IMR-90 (cell line): ENCODE data around the gene CCDC85B. TPM values are rescaled to one million over a fixed set of nuclear protein-coding genes. Genes with fewer than 3 reads are reported as not detected.

ENCODE experiments used
- ATAC-seq: fragments of 200-7000 bp; cut with Tn5 transposase; 2 replicates; pipeline ENCODE4 v1.9.1; 2020; ENCODE audit warnings: low read depth, mild to moderate bottlenecking, moderate library complexity
- BruUV-seq: library from RNA; stranded (reverse); fragments of 400-500 nt; replicated peaks from 2 replicates; lab custom pipeline; 2021; lab: Mats Ljungman, UMichigan
- CTCF ChIA-PET: fragments of 300-600 bp; formaldehyde crosslinking; extraction: SDS; loops from one replicate; lab custom pipeline; 2021; ENCODE audit warnings: antibody characterized with exemption; lab: Yijun Ruan, JAX
- POLR2A ChIA-PET: fragments of 300-600 bp; sonication (Branson Sonifier 250); formaldehyde crosslinking; loops from one replicate; lab custom pipeline; 2022; ENCODE audit warnings: antibody characterized with exemption; ENCODE audit not compliant: unreplicated experiment; lab: Charles Lee
- DNase-seq: peaks from one replicate; pipeline ENCODE4 v3.0.0; 2013
- H2AFZ ChIP-seq: replicated peaks from 2 replicates; pipeline ENCODE3; 2013; ENCODE audit warnings: low read length, mild to moderate bottlenecking; ENCODE audit not compliant: poor library complexity
- H2AK5ac ChIP-seq: 2 replicates; pipeline ENCODE4 v1.6.1; 2013; ENCODE audit warnings: low read depth, low read length, inconsistent platforms
- H2AK9ac ChIP-seq: replicated peaks from 2 replicates; pipeline ENCODE3; 2013; ENCODE audit warnings: mild to moderate bottlenecking, low read depth, low read length, moderate library complexity; ENCODE audit not compliant: poor library complexity
- H2BK120ac ChIP-seq: 2 replicates; pipeline ENCODE4 v1.6.1; 2013; ENCODE audit warnings: low read depth, low read length, inconsistent platforms
- H2BK15ac ChIP-seq: 3 replicates; pipeline ENCODE4 v1.6.1; 2013; ENCODE audit warnings: low read depth, low read length, inconsistent platforms
- H2BK20ac ChIP-seq: 2 replicates; pipeline ENCODE4 v1.6.1; 2013; ENCODE audit warnings: low read depth, mild to moderate bottlenecking, inconsistent platforms, low read length, moderate library complexity
- H2BK5ac ChIP-seq: 2 replicates; pipeline ENCODE4 v1.6.1; 2013; ENCODE audit warnings: mild to moderate bottlenecking, low read depth, low read length, inconsistent platforms; ENCODE audit not compliant: poor library complexity, severe bottlenecking
- H3K14ac ChIP-seq: replicated peaks from 2 replicates; pipeline ENCODE4 v1.6.1; 2013; ENCODE audit warnings: low read depth, low read length, inconsistent platforms
- H3K18ac ChIP-seq: 2 replicates; pipeline ENCODE4 v1.6.1; 2013; ENCODE audit warnings: low read depth, low read length, control low read depth
- H3K23ac ChIP-seq: 2 replicates; pipeline ENCODE4 v1.6.1; 2013; ENCODE audit warnings: low read depth, low read length, inconsistent platforms
- H3K27ac ChIP-seq: 2 replicates; pipeline ENCODE4 v1.5.1; 2013; ENCODE audit warnings: mild to moderate bottlenecking, control low read depth, low read length; ENCODE audit not compliant: insufficient read depth
- H3K27me3 ChIP-seq: 2 replicates; pipeline ENCODE4 v1.6.1; 2013; ENCODE audit warnings: low read length; ENCODE audit not compliant: control insufficient read depth, insufficient read depth
- H3K36me3 ChIP-seq: 2 replicates; pipeline ENCODE4 v1.6.1; 2013; ENCODE audit warnings: low read length, mixed read lengths; ENCODE audit not compliant: control insufficient read depth, insufficient read depth
- H3K4ac ChIP-seq: 2 replicates; pipeline ENCODE4 v1.6.1; 2013; ENCODE audit warnings: low read depth, low read length, inconsistent platforms
- H3K4me1 ChIP-seq: 2 replicates; pipeline ENCODE4 v1.6.1; 2013; ENCODE audit warnings: low read length, mixed read lengths; ENCODE audit not compliant: control insufficient read depth, insufficient read depth
- H3K4me2 ChIP-seq: 2 replicates; pipeline ENCODE4 v1.6.1; 2013; ENCODE audit warnings: low read depth, mild to moderate bottlenecking, control low read depth, low read length, moderate library complexity
- H3K4me3 ChIP-seq: 2 replicates; pipeline ENCODE4 v1.5.1; 2013; ENCODE audit warnings: low read depth, mild to moderate bottlenecking, control low read depth, low read length, moderate library complexity; ENCODE audit not compliant: insufficient read depth
- H3K56ac ChIP-seq: 2 replicates; pipeline ENCODE4 v1.6.1; 2013; ENCODE audit warnings: low read length, inconsistent platforms; ENCODE audit not compliant: insufficient read depth; ENCODE audit errors: extremely low read depth
- H3K79me1 ChIP-seq, 2 experiments: 2 replicates each; pipeline ENCODE4 v1.6.1; 2013; ENCODE audit warnings: low read length in 2 of 2, inconsistent platforms in 1 of 2, low read depth in 1 of 2
- H3K9ac ChIP-seq: 2 replicates; pipeline ENCODE4 v1.6.1; 2013; ENCODE audit warnings: low read depth, low read length, control low read depth
- H3K9me1 ChIP-seq: 2 replicates; pipeline ENCODE4 v1.6.1; 2013; ENCODE audit warnings: low read length, inconsistent platforms; ENCODE audit not compliant: insufficient read depth
- H3K9me3 ChIP-seq: 2 replicates; pipeline ENCODE4 v1.6.1; 2013; ENCODE audit warnings: low read length; ENCODE audit not compliant: control insufficient read depth, insufficient read depth
- H4K20me1 ChIP-seq: 2 replicates; pipeline ENCODE4 v1.6.1; 2013; ENCODE audit warnings: low read length, inconsistent platforms; ENCODE audit not compliant: insufficient read depth
- H4K5ac ChIP-seq: 2 replicates; pipeline ENCODE4 v1.6.1; 2013; ENCODE audit warnings: mild to moderate bottlenecking, low read depth, low read length, control low read depth
- H4K8ac ChIP-seq, 2 experiments: 2 replicates each; pipeline ENCODE4 v1.6.1; 2013; ENCODE audit warnings: low read depth in 2 of 2, low read length in 2 of 2, control low read depth in 1 of 2, inconsistent platforms in 1 of 2
- H4K91ac ChIP-seq: 2 replicates; pipeline ENCODE4 v1.6.1; 2013; ENCODE audit warnings: low read depth, low read length, inconsistent platforms; ENCODE audit not compliant: insufficient read depth
- BHLHE40 ChIP-seq: fragments of 150-350 bp; IDR thresholded peaks from 2 replicates; pipeline ENCODE4 v1.6.1; 2016; ENCODE audit warnings: mild to moderate bottlenecking, low read depth, low read length
- CEBPB ChIP-seq: IDR thresholded peaks from 2 replicates; pipeline ENCODE4 v1.6.1; 2012; ENCODE audit warnings: low read depth, low read length, improper control_type of control experiment
- CHD1 ChIP-seq: IDR thresholded peaks from 2 replicates; pipeline ENCODE4 v1.6.1; 2012; ENCODE audit warnings: low read depth, low read length, improper control_type of control experiment
- FOS ChIP-seq: fragments of 150-350 bp; IDR thresholded peaks from 2 replicates; pipeline ENCODE4 v1.6.1; 2016; ENCODE audit warnings: low read depth, low read length
- MAFK ChIP-seq: IDR thresholded peaks from 2 replicates; pipeline ENCODE4 v1.6.1; 2012; ENCODE audit warnings: low read depth, low read length, improper control_type of control experiment
- MAZ ChIP-seq: IDR thresholded peaks from 2 replicates; pipeline ENCODE4 v1.6.1; 2012; ENCODE audit warnings: low read depth, mild to moderate bottlenecking, low read length, improper control_type of control experiment, moderate library complexity, borderline replicate concordance
- MXI1 ChIP-seq: IDR thresholded peaks from 2 replicates; pipeline ENCODE4 v1.6.1; 2012; ENCODE audit warnings: low read depth, mild to moderate bottlenecking, low read length, moderate library complexity, borderline replicate concordance
- NFE2L2 ChIP-seq: fragments of 150-350 bp; IDR thresholded peaks from 2 replicates; pipeline ENCODE4 v1.6.1; 2016; ENCODE audit warnings: low read depth, mild to moderate bottlenecking, low read length
- POLR2A ChIP-seq: IDR thresholded peaks from 2 replicates; pipeline ENCODE4 v1.6.1; 2012; ENCODE audit warnings: mild to moderate bottlenecking, low read depth, low read length
- RAD21 ChIP-seq: IDR thresholded peaks from 2 replicates; pipeline ENCODE4 v1.6.1; 2012; ENCODE audit warnings: low read length, improper control_type of control experiment
- RCOR1 ChIP-seq: IDR thresholded peaks from 2 replicates; pipeline ENCODE4 v1.6.1; 2012; ENCODE audit warnings: mild to moderate bottlenecking, low read length, improper control_type of control experiment; ENCODE audit not compliant: insufficient replicate concordance
- RFX5 ChIP-seq: IDR thresholded peaks from 2 replicates; pipeline ENCODE4 v1.8.0; 2012; ENCODE audit warnings: low read depth, mild to moderate bottlenecking, low read length, moderate library complexity
- SMC3 ChIP-seq: fragments of 150-350 bp; IDR thresholded peaks from 2 replicates; pipeline ENCODE4 v1.6.1; 2016; ENCODE audit warnings: low read depth, mild to moderate bottlenecking, antibody characterized with exemption, low read length, moderate library complexity
- WGBS, 2 experiments: methylation state at CpG; one replicate each; pipeline versions ENCODE4 v1.1.5 to v1.1.7; 2013; ENCODE audit warnings: missing lambda C conversion rate in 2 of 2; ENCODE audit not compliant: insufficient read length in 1 of 2; ENCODE audit errors: extremely low coverage in 2 of 2; 5-methylcytosine and 5-hydroxymethylcytosine counted together
- dilution Hi-C: fragments of 300-500 bp; cut with HindIII; formaldehyde crosslinking; loops from one replicate; pipeline ENCODE4 v1.14.3; 2018; ENCODE audit warnings: low sequenced_read_pairs; ENCODE audit not compliant: unreplicated experiment
- in situ Hi-C: fragments of 300-500 bp; cut with MboI; formaldehyde crosslinking; loops from 3 replicates; pipeline ENCODE4 v1.14.3; 2019; ENCODE audit warnings: low sequenced_read_pairs, inconsistent platforms, mixed read lengths
- intact Hi-C: fragments of 100-400 bp; cut with micrococcal nuclease; formaldehyde crosslinking; loops from 2 replicates; pipeline ENCODE4 v1.10.0; 2022
- polyA plus RNA-seq, 3 experiments: library from polyadenylated mRNA; depleted of rRNA; stranded (reverse); fragments of >200 nt; gene quantifications; 2 replicates each; pipeline ENCODE4 v1.2.3, GENCODE V29; 2012; ENCODE audit warnings: low replicate concordance in 1 of 3
- total RNA-seq: library from RNA; depleted of rRNA; stranded (reverse); fragments of >200 nt; gene quantifications from 2 replicates; pipeline ENCODE4 v1.2.3, GENCODE V29; 2012
- TF ChIP-seq, protein P1 (sequence below): fragments of 150-350 bp; IDR thresholded peaks from 2 replicates; pipeline ENCODE4 v1.6.1; 2017; ENCODE audit warnings: mild to moderate bottlenecking, antibody characterized with exemption, low read length, low read depth
- TF ChIP-seq, protein P2 (sequence below): conservative IDR thresholded peaks from 2 replicates; pipeline ENCODE4 v1.5.1; 2012; ENCODE audit warnings: mild to moderate bottlenecking, low read depth, low read length, improper control_type of control experiment
- TF ChIP-seq, protein P3 (sequence below): fragments of 150-350 bp; IDR thresholded peaks from 2 replicates; pipeline ENCODE4 v1.6.1; 2016; ENCODE audit warnings: low read depth, mild to moderate bottlenecking, low read length, moderate library complexity, borderline replicate concordance

CCDC85B gene
- total and polyA plus RNA-seq, 2 of the 4 experiments (the other 2 are of a cell fraction), result 17.6 to 35.4 TPM

DNA sequence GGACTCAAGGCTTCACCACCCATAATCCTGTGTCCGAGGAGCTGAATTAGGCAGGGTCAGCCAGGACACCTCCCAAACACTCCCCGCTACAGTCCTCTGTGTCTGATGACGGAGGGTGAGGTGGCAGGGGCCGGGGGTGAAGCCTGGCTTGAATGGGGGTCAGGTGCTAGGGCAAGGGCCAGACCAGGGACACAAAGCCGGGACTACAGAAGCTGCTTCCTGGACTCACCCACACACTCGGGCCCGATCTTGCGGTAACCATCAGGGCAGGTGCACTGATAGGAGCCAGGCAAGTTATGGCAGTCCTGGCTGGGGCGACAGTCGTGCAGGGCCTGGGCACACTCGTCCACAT, 20.2 kb upstream of the CCDC85B start:
- no peak for ATAC-seq
- no TSS peak for BruUV-seq
- peak overlapping the region; percentile 10; the same call in 1 of the 2 replicates for H3K27ac ChIP-seq

More for the DNA sequence above, 20.2 kb upstream of the CCDC85B start:
- Histone ChIP-seq H2BK20ac (no peak overlapping the region), H2AK9ac (peak overlapping the region; percentile 22), H4K91ac (no peak overlapping the region), H2BK5ac (no peak overlapping the region), H3K79me1 (peaks cover 18 to 64% of the 10 kb centered on the region in 2 experiments), H3K27me3 (no peaks in the 10 kb centered on the region), H4K5ac (no peak overlapping the region), H3K4me3 (no peak overlapping the region), H2AK5ac (no peak overlapping the region), H4K8ac (peak overlapping the region in 1 of 2 experiments; percentile 26; a peak in 1 of 4 replicates), H3K9me1 (0 out of 2 replicates have a peak, but pooled peaks cover 5% of the 10 kb centered on the region), H3K23ac (peak overlapping the region; percentile 93; the same call in 1 of the 2 replicates), H2AFZ (no peak overlapping the region), H3K9me3 (no peaks in the 10 kb centered on the region), H2BK15ac (no peak overlapping the region), H3K4me2 (no peak overlapping the region), H3K9ac (no peak overlapping the region; the same call in 1 of the 2 replicates), H3K14ac (no peak overlapping the region), H3K4ac (no peak overlapping the region; the same call in 1 of the 2 replicates), H3K18ac (no peak overlapping the region), H3K56ac (no peak overlapping the region), H3K36me3 (peaks cover 56% of the 10 kb centered on the region), H2BK120ac (no peak overlapping the region), H4K20me1 (peaks cover 42% of the 10 kb centered on the region), H3K4me1 (peaks cover 14% of the 10 kb centered on the region)
- intact Hi-C loops (no loop called here), dilution Hi-C loops (no loop called here), in situ Hi-C loops (no loop called here)
- ChIA-PET POLR2A (interaction anchor here (0.5 to 1.4 kb wide), 2 partner anchors 10 to 20 kb away, joined by 3 to 5 read pairs; partner anchors contain the start of gene CCDC85B), CTCF (no interaction called here)
- no peak for DNase-seq
- WGBS, 2 experiments, result 85% methylated on average over 5 of the region's 11 CpGs; no CpG with 5 or more reads in 1 of the 2 experiments
- TF ChIP-seq SMC3 (no peak), NFE2L2 (no peak), RCOR1 (no peak), CEBPB (no peak), POLR2A (no peak), MAFK (no peak), FOS (no peak), BHLHE40 (no peak), RFX5 (no peak), RAD21 (no peak), CHD1 (no peak), MXI1 (no peak), MAZ (no peak)
- TF ChIP-seq, protein P1, sequence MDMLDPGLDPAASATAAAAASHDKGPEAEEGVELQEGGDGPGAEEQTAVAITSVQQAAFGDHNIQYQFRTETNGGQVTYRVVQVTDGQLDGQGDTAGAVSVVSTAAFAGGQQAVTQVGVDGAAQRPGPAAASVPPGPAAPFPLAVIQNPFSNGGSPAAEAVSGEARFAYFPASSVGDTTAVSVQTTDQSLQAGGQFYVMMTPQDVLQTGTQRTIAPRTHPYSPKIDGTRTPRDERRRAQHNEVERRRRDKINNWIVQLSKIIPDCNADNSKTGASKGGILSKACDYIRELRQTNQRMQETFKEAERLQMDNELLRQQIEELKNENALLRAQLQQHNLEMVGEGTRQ, result no peak
- TF ChIP-seq, protein P2, sequence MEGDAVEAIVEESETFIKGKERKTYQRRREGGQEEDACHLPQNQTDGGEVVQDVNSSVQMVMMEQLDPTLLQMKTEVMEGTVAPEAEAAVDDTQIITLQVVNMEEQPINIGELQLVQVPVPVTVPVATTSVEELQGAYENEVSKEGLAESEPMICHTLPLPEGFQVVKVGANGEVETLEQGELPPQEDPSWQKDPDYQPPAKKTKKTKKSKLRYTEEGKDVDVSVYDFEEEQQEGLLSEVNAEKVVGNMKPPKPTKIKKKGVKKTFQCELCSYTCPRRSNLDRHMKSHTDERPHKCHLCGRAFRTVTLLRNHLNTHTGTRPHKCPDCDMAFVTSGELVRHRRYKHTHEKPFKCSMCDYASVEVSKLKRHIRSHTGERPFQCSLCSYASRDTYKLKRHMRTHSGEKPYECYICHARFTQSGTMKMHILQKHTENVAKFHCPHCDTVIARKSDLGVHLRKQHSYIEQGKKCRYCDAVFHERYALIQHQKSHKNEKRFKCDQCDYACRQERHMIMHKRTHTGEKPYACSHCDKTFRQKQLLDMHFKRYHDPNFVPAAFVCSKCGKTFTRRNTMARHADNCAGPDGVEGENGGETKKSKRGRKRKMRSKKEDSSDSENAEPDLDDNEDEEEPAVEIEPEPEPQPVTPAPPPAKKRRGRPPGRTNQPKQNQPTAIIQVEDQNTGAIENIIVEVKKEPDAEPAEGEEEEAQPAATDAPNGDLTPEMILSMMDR, result no peak
- TF ChIP-seq, protein P3, sequence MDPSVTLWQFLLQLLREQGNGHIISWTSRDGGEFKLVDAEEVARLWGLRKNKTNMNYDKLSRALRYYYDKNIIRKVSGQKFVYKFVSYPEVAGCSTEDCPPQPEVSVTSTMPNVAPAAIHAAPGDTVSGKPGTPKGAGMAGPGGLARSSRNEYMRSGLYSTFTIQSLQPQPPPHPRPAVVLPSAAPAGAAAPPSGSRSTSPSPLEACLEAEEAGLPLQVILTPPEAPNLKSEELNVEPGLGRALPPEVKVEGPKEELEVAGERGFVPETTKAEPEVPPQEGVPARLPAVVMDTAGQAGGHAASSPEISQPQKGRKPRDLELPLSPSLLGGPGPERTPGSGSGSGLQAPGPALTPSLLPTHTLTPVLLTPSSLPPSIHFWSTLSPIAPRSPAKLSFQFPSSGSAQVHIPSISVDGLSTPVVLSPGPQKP, result no peak
